ENCODE data around the gene NAP1L4.
"Not testable (repeated sequence)": the region's sequence is repeated elsewhere in the genome, so short reads cannot be mapped to it uniquely, and the experiment has no call there.

Gene NAP1L4

DNA sequence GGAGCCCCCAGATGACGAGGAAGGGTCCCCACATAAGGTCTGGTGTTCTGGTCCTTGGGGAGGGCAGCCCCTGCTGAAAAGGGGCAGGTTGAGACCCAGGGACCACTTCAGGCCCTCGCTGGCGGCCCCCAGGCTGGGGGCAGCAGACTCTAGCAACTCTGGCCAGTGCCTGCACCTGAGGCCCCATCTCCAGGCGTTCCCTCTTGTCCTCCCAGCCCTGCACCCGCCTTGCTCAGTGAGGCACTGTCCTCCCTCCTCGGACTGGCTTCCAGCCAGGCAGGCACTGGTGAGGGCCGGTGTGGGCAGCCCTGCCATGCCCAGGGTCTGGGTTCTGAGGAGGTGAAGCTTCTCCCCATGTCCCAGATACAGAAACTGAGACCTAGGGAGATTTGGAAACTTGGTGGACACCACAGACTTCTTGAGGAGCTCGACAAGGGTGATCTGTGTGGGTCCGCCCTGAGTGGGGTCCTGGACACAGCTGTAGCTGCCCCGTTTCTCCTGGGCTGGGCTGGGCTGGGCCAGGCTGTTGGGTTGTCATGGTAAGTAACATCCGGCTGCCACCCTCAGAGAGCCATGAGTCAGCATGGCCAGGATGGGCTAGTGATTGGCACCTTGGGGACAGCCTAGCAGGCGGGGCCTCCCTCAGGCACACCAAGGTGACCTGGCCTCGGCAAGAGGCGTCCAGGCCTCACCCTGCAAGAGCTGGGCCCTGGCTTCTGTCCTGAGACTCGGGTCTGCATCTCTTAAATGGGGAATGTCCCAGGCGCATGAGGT, 51.8 kb downstream of the NAP1L4 start:
- in situ Hi-C loops (cut with MboI; ENCODE audit: low sequenced_read_pairs) = no loop called here

DNA sequence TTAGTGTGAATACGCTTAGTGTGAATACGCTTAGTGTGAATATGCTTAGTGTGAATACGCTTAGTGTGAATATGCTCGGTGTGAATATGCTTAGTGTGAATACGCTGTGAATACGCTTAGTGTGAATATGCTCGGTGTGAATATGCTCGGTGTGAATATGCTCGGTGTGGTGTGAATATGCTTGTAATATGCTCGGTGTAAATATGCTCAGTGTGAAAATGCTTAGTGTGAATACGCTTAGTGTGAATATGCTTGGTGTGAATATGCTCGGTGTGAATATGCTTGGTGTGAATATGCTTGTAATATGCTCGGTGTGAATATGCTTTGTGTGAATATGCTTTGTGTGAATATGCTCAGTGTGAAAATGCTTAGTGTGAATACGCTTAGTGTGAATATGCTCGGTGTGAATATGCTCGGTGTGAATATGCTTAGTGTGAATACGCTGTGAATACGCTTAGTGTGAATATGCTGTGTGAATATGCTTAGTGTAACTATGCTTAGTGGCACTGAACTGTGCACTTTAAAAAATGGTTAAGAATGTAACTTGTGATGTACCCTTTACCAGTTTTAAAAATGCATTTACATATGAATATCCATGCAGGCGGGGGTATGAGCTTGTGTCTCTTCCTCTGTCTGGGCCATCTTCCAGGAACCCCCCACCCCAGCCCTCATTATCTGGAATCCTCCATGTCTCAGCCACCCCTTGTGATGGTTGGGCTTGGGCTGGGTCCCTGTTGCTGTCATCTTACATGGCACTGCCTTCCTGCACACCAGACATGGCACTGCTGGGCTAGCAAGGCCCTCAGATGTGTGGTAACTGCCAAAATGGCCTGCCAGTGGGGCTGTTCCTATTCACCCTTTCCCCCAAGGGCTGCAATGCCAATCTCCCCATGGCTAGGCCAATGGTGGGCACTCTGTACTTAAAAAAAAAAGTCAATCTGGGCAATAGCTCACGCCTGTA, 53.4 kb downstream of the NAP1L4 start:
- in situ Hi-C loops (cut with MboI; ENCODE audit: low sequenced_read_pairs) = not testable (repeated sequence)

DNA sequence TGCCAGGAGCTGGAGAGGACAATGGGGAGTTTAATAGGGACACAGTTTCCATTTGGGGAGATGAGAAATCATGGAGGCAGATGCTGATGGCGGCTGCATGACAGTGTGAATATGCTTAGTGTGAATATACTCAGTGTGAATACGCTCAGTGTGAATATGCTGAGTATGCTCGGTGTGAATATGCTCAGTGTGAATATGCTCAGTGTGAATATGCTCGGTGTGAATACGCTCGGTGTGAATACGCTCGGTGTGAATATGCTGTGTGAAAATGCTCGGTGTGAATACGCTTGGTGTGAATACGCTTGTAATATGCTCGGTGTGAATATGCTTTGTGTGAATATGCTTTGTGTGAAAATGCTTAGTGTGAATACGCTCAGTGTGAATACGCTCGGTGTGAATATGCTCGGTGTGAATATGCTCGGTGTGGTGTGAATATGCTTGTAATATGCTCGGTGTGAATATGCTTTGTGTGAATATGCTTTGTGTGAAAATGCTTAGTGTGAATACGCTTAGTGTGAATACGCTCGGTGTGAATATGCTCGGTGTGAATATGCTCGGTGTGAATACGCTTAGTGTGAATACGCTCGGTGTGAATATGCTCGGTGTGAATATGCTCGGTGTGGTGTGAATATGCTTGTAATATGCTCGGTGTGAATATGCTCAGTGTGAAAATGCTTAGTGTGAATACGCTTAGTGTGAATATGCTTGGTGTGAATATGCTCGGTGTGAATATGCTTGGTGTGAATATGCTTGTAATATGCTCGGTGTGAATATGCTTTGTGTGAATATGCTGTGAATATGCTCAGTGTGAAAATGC, 54.3 kb downstream of the NAP1L4 start:
- in situ Hi-C loops (cut with MboI; ENCODE audit: low sequenced_read_pairs) = not testable (repeated sequence)

DNA sequence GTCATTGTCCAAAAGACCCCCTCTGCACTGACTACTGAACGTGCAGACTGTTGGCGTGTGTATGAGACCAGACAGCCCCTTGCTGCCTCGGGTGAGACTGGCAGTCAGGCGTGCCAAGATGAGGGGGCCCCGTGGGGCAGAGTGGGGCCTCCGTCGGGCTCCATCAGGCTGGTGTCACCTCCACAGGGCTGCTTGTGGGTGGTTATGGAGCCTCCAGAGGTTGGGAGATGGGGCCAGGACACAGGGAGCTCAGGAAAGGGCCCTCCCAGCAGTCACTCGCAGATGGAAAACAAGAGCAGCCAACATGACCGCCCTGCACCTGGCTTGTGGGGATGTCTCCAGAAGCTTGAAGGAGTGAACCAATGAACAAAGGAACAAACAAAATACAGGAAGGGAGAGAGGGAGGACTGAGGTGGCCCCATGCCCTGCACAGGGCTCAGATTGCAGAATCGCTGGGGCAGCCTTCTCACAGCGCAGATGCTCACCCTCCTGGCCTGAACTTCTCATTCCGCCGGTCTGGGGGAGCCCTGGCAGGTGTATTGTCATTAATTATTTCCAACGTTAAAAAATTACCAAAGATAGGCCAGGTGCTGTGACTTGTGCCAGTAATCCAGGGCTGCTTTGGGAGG, 57.4 kb downstream of the NAP1L4 start:
- in situ Hi-C loops (cut with MboI; ENCODE audit: low sequenced_read_pairs) = no loop called here

DNA sequence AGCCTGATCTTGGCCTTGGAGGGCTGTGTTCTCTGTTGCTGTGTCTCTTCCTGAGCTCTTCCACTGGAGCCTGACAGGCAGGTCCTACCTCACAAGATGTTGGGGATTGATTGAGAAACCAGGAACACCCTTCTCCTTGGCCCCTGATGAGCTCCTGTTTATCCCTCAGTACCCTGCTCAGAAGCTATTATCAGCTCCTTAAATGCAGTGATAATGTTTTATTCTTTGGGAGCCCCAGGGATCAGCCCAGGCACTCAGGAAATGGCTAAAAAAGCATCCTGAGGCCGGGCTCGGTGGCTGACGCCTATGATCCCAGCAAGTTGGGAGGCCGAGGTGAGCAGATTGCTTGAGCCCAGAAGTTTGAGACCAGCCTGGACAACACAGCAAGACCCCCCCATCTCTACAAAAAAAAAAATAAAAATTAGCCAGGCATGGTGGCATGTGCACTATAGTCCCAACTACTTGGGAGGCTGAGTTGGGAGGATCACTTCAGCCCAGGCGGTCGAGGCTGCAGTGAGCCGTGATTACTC, 58.0 kb downstream of the NAP1L4 start:
- in situ Hi-C loops (cut with MboI; ENCODE audit: low sequenced_read_pairs) = no loop called here

DNA sequence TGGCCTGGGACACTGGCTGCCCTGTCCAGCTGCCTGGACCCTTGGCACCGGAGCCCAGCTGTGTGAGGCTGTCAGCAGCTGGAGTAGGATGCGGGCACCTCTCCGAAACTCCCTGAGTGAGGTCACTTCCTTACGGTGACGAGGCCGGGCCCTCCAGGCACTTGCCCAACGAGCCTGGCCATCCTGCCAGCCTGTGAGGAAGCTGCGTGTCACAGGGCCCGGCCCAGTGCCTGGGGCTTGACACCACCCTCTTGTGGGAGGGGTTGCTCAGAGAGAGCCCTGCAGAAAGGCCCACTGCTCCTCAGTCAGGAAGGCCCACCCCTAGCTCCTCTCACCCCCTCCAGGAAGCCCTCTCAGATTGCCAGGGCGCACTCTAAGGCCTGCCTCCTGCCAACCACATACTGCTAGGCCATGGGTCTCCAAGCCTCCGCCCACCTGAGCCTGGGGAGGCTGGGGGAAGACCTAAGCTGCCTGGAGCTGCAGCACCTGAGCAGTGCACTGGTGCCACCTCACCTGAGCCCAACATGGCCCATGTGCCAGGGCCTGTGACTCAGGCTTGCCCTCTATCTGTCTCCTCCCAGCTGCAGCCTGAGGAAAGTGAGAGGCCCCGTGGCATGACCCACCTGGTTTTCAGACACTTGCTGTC, 58.6 kb downstream of the NAP1L4 start:
- in situ Hi-C loops (cut with MboI; ENCODE audit: low sequenced_read_pairs) = no loop called here

DNA sequence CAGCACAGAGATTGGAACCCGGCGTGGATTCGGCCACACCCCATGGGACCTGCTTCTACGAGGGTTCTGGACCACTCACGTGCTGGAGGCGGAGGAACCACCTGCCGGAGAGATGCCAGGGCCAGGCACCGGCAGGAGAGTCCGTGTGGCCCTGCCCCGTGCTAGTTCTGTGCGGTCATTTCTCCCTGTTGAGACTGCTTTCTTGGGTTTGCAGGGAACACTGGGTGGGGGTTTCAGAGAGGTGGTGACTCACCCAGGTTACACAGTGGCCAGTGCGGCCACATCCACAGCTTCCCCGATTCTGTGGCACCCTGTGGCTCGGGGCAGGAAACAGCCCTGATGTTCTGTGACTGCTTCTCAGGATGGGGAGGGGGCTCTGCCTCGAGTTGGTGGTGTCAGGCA, 59.3 kb downstream of the NAP1L4 start:
- in situ Hi-C loops (cut with MboI; ENCODE audit: low sequenced_read_pairs) = no loop called here

DNA sequence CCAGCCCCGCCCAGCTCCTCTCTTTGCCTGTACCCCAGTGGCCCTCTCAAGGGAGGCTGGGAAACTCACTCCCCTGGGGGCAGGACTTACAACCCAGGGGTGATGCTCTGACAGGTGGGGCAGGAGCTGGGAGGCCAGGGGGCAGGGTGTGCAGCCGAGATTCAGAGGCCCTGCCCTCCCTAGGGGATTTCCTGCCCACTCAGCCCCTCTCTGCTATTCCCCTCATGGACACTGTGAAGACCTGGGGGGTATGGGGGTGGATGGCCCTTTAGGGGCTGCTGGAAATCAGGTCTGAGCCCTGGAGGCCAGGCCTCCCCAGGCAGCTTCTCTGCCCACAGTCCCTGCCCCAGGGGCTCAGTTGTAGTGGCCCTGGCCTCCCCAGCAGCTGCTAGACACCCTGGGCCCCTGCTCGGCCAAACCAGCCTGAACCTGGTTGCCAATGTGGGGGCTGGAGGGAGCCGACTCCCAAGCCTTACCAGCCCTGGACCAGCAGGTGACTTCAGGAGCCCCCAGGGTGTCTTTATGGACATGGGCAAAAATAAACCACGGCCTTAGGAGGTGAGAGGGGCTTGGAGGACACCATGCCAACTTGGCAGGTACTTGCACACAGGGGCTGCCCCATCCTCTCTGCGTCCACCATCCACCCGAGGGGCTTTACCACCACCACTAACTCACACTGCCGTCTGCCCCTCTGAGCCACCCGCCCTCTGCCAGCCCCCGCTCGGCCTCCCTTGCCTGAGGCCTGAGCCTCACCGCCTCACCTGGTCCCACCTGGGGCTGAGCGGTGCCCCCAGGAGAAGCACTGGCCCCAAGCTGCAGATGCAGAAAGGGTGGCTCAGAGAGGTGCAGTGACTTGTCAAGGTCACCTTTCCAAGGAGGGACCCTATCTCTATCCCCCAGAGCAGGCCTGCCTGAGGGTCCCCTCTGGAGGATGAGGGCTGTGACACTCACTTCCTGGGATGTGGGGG, 60.1 kb downstream of the NAP1L4 start:
- in situ Hi-C loops (cut with MboI; ENCODE audit: low sequenced_read_pairs) = no loop called here

DNA sequence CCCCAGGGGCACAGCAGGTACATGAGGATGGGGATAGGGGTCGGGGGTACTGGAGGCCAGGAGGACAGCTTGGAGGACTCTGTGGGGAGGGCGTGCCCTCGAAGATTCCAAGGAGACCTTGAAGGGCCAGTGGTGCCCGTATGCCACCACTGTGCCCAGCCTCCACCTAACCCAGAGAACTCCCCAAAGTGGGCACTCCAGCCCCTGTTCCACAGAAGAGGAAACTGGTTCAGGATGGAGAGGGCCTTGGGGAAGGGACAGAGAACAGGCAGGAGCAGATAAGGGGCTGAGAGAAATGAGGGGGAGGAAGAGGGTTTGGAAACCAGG, 60.7 kb downstream of the NAP1L4 start:
- in situ Hi-C loops (cut with MboI; ENCODE audit: low sequenced_read_pairs) = no loop called here

DNA sequence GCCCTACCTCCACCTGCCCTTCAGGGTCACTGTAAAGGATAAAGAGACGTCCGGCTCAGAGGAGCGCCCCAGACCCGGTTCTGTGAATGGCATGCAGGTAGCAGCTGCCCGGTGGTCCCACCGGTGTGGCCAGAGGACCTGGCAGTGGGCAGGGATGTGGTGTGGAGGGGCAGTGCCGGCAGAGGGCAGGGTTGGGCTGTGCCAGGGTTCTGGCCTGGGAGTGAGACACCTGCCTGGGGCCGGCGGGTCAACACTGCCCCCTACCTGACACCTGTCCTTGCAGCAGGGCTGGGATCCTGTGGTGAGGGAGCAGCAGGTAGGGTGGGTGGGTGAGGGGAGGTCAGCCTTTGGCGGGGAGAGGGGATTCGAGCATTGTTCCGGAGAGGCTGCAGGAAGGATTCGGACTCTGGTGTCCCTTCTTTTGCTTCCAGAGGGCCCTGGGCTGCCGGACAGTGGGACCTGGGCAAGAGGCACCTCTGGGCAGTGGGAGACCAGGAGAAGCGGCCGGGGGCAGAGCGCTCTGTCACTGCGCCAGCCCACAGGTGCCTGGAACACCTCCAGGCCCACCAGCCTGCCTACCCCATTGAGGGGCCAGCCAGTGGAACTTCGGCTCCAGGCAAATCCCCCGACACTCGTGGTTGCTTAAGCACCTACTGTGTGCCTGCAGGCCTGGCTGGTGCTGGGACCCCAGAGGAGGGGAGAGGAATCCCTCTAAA, 61.3 kb downstream of the NAP1L4 start:
- in situ Hi-C loops (cut with MboI; ENCODE audit: low sequenced_read_pairs) = no loop called here

DNA sequence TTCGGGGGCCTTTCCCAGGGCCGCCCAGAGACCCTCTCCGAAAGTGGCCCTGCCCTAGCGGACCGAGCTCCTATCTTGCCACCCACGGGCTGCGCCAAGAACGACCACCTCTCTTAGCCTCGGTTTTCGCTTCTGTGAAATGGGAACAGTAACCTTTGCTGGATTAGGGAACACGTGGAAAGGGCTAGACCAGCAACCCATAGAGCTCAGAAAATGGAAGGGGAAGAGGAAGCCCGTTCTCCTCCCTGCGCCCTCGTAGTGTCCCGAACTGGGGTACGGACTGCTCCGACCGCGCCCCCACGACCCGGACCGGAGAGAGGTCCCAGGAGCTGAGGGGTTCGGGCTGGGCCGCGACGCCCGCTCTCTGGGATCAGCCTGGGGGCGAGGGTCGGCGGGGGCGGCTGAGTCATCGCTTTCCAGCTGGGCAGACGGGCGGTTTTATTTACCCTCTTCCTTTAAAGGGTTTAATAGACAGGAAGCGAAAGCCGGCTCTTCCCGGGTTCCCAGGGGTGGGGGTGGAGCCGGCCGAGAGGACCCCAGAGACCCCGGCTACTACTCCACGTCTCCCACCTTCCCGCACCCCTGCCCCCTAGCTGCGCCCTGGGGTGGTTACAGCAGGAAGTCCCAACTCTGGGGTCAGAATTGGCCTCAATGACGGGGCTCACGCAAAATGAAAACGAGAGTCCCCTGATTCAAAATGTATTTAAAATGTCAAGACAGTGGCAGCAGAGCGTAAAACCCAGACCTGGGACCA, 62.0 kb downstream of the NAP1L4 start:
- in situ Hi-C loops (cut with MboI; ENCODE audit: low sequenced_read_pairs) = no loop called here

DNA sequence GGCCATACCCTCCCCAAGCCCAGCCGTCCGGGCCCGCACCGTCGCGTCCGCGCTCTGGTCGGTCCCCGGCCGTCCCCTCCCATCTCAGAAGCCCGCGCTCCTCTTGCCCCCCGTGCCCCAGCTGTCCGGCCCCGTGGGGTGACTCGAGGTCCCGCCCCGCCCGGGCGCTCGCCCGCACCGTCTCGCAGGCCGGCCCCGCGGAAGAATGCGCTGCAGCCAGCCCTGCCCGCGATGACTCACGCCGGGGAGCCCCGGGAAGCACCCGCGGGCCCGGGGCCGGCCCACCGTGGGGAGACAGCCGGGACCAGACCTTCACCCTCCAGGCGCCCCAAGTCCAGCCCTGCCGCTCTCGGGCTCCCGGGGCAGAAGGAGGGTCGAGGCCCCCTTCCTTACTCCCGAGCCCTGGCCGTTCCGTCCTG, 62.6 kb downstream of the NAP1L4 start:
- in situ Hi-C loops (cut with MboI; ENCODE audit: low sequenced_read_pairs) = no loop called here

DNA sequence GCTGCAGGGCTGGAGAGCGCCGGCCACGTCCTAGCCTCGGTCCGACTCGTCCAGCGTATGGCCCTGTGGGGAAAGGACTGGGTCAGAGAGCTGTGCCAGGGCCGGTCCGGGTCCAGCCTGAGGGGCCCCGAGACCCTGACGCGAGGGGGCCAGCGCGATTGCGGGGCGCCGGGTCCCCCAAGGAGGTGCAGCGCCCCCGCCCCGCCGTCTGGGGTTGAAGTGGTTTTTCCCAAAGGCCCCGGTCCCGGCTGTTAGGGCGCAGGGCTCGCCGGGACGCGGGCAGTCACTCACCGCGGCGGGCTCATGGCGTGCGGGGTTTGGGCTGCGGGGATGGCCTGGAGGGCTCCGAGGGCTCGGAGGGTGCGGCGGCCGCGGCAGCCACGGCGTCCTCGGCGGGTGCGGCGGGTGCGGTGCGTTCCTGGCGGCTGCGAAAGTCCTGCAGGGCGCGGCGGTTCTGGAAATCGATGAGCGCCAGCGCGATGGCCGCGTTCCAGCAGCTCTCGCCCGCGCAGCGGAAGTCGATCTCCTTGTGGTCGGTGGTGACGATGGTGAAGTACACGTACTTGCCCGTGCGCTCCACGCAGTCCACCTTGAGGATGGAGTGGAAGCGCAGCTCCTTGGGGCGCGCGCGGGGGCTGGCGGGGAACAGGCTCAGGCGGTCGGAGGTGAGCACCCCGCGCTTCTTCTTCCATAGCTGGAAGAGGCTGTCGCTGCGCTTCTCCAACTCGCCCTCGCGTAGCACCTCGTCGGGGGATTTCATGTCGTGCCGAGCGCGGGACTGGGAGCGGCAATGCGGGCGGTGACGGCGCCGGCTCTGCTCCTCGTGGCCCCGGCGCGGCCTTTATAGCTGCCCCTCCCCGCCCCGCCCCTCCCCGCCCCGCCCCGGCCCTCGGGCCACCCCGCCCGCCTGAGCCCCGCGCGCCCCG, 63.3 kb downstream of the NAP1L4 start, which contains the start of gene PHLDA2:
Gene PHLDA2 (minus strand): TSS at position 816 of the 926 bp plus-strand sequence. CDS start 56 bp downstream, at position 760.
- in situ Hi-C loops (cut with MboI; ENCODE audit: low sequenced_read_pairs) = no loop called here

DNA sequence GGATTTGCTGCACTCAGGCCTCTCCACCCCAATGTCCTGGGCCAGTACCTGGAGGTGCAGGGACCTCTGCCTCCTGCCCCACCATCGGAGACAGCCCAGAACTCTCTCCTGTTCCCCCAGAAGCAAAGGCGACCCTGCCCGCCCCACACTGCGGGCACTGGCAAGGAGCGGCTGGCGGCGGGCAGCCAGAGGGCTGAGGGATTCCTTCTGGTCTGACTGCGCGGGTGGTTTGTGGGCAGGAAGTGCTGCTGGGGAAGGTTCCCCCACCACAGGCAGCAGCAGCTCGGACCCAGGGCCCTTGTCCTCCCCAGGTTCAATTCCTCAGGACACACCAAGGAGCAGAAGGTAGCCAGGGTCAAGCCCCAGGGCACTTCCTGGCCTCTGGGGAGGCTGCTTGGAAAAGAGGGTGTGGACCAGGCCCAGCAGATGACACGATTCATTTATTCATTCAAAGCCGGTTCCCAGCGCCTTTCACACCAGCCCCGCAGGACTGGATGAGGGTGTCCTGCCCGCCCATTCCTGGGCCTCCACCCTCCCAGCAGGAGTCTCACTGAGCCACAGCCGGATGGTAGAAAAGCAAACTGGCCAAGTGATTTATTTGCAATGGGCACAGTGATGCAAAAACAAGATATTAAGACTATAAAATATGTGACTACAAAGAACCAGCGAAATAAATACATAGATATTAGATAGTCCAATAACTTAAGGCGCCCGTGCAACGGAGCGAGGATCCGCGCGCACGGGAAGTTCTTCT, 64.1 kb downstream of the NAP1L4 start:
- in situ Hi-C loops (cut with MboI; ENCODE audit: low sequenced_read_pairs) = no loop called here

DNA sequence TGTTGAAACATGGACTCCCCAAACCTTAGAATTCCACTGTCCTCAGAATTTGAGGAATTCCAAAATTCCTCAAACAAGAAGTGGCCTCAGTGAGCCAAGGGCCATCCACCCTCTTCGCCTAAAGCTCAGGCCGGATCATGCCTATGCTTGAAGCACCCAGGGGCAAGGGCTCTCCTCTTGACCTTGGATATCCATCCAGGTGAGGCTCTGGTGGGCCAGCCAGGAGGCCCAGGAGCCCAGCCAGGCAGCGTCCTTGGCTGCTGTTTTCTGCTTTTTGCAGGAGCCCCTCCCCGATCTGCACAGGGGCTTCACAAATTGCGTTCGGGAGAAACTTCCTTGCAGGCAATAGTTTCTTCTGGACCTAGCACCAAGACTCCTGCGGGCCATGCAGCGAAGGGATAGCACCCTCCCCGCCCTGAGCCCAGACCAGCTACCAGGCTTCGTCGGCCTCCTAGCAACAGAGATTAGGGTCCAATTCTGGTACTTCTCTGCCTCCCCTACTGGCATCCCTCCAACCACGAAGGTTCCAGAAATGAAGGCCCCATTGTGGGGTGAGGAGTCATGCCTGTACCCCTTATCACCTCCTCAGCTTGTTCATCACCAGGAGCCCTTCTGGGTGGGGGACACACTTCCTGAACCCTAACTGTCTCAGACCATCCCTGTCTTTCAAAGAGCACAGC, 64.9 kb downstream of the NAP1L4 start:
- in situ Hi-C loops (cut with MboI; ENCODE audit: low sequenced_read_pairs) = no loop called here
